Measurements from ENCODE around the gene PIK3C3.

PIK3C3 gene

DNA sequence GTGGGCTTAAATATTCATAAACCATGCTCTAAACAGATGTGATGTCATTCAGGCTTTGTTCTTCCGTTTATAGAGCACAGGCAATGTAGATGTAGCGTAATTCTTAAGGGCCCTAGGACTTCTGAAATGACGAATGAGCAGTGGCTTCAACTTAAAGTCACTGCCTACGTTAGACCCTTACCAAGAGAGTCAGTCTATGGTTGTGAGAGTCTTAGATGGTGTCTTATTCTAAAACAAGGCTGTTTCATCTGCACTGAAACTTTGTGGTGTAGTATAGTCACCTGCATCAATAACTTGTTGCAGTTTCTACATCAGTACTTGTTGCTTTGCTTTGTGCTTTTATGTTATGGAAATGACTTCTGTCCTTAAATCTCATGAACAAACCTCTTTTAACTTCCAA, 56.0 kb downstream of the PIK3C3 start:
- Histone ChIP-seq H3K9me3 (ENCODE audit: control insufficient read depth in 1 of 2, low read length in 2 of 2) (no peaks in the 10 kb centered on the region), H3K27ac (ENCODE audit: low read depth, low read length) (no peak overlapping the region), H3K9ac (ENCODE audit: low read depth in 1 of 2, low read length in 2 of 2) (no peak overlapping the region), H3K4me1 (ENCODE audit: control insufficient read depth in 1 of 2, insufficient read depth in 2 of 2, low read length in 2 of 2) (no peaks in the 10 kb centered on the region), H3K36me3 (ENCODE audit: control insufficient read depth in 1 of 2, insufficient read depth in 2 of 2, low read length in 2 of 2) (peaks cover 2 to 32% of the 10 kb centered on the region in 2 donors), H3K27me3 (ENCODE audit: control insufficient read depth in 1 of 2, insufficient read depth in 2 of 2, low read length in 2 of 2) (no peaks in the 10 kb centered on the region), H3K4me3 (ENCODE audit: low read depth in 1 of 2, low read length in 2 of 2) (no peak overlapping the region)

DNA sequence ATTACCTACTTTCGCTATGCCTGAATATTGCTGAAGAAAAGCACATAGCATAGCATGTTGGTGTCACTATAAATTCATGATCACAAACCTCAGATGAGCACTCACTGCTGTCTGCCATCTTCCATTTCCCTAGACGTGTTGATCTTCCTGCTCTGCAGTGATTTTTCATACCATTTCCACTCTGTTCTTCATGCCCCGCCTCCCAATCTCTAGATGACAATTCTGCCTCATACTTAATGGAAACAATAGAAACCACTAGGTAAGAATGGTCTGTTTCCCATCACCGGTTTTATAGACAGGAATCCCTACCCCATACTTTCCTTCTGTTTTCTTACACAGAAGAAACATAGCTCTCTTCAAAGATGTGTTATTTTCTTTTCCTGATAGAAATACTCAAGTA, 63.8 kb downstream of the PIK3C3 start:
- no peaks in the 10 kb centered on the region for H3K4me1 ChIP-seq (ENCODE audit: control insufficient read depth in 1 of 2, insufficient read depth in 2 of 2, low read length in 2 of 2)
- H3K4me3 ChIP-seq (ENCODE audit: low read depth in 1 of 2, low read length in 2 of 2): no peak overlapping the region
- H3K27me3 ChIP-seq (ENCODE audit: control insufficient read depth in 1 of 2, insufficient read depth in 2 of 2, low read length in 2 of 2): no peaks in the 10 kb centered on the region
- no peak overlapping the region for H3K27ac ChIP-seq (ENCODE audit: low read depth, low read length)
- H3K36me3 ChIP-seq (ENCODE audit: control insufficient read depth in 1 of 2, insufficient read depth in 2 of 2, low read length in 2 of 2): peaks cover 6 to 22% of the 10 kb centered on the region in 2 donors
- H3K9ac ChIP-seq (ENCODE audit: low read depth in 1 of 2, low read length in 2 of 2): no peak overlapping the region
- H3K9me3 ChIP-seq (ENCODE audit: control insufficient read depth in 1 of 2, low read length in 2 of 2): no peaks in the 10 kb centered on the region

DNA sequence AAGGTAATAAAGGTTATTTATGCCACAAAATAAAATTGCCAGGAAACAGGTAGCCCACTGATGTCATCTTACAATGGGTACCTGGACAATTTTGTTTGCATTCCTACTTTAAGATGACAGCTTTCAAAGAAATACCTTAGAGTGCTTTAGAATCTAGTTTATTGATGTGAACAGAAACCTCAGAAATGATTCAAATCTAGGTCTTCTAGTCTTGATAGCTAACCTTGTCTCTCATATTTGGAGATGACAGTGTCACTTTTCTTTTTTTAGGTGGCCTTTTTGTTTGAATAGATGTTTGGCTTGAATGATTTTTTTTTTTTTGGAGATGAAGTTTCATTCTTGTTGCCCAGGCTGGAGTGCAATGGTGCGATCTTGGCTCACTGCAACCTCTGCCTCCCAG, 69.1 kb downstream of the PIK3C3 start:
- Histone ChIP-seq H3K27me3 (ENCODE audit: control insufficient read depth in 1 of 2, insufficient read depth in 2 of 2, low read length in 2 of 2) (no peaks in the 10 kb centered on the region), H3K27ac (ENCODE audit: low read depth, low read length) (no peak overlapping the region), H3K36me3 (ENCODE audit: control insufficient read depth in 1 of 2, insufficient read depth in 2 of 2, low read length in 2 of 2) (peaks cover 6 to 12% of the 10 kb centered on the region in 2 donors), H3K9ac (ENCODE audit: low read depth in 1 of 2, low read length in 2 of 2) (no peak overlapping the region), H3K4me3 (ENCODE audit: low read depth in 1 of 2, low read length in 2 of 2) (no peak overlapping the region), H3K4me1 (ENCODE audit: control insufficient read depth in 1 of 2, insufficient read depth in 2 of 2, low read length in 2 of 2) (no peaks in the 10 kb centered on the region), H3K9me3 (ENCODE audit: control insufficient read depth in 1 of 2, low read length in 2 of 2) (no peaks in the 10 kb centered on the region)

DNA sequence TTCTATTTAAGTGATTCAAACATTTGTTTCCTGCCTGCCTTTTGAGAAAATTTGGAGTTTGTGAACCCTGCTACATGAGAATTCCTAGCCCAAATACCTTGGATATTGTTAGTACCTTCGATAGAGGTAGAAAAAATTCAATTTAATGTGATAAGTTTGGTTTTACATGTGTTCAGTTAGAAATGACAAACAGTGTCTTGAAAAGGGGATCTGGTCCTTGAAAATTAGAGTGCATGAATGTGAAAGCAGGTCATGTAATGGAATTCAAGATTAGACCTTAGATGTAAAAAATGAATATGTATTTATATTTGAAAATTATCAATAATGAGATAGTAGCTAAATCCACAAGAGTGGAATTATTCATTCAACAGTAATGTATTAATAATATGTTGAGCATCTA, 70.5 kb downstream of the PIK3C3 start:
- Histone ChIP-seq H3K9ac (ENCODE audit: low read depth in 1 of 2, low read length in 2 of 2) (no peak overlapping the region), H3K4me3 (ENCODE audit: low read depth in 1 of 2, low read length in 2 of 2) (no peak overlapping the region), H3K36me3 (ENCODE audit: control insufficient read depth in 1 of 2, insufficient read depth in 2 of 2, low read length in 2 of 2) (peaks cover 13% of the 10 kb centered on the region in 2 donors), H3K9me3 (ENCODE audit: control insufficient read depth in 1 of 2, low read length in 2 of 2) (no peaks in the 10 kb centered on the region), H3K27me3 (ENCODE audit: control insufficient read depth in 1 of 2, insufficient read depth in 2 of 2, low read length in 2 of 2) (no peaks in the 10 kb centered on the region), H3K27ac (ENCODE audit: low read depth, low read length) (no peak overlapping the region), H3K4me1 (ENCODE audit: control insufficient read depth in 1 of 2, insufficient read depth in 2 of 2, low read length in 2 of 2) (no peaks in the 10 kb centered on the region)

DNA sequence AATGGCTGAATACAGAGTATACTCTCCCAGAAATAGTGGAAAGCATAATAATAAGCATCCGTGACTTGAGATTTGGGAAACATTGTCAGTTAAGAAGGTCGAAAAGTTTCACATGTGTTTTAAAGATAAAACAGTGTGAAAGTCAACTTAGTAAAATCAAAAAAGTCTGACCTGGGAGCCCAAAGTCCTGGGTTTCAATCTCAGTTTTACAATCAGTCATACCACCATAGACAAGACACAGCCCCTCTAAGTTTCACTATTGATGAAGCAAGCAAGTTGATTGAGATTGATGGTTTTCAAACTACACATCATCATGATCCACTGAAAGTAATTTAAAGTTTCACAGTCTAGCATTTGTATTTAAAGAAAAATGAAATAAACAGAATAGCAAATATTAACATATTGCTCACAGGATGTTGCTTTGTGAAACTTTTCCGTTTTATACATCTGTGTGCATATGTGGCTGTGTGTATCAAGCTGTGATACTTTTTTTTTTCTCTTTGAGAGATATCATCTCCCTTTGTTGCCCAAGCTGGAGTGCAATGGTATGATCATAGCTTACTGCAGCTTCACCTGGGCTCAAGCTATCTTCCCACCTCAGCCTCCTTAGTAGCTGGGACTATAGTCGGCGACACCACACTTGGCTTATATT, 71.1 kb downstream of the PIK3C3 start:
- no peaks in the 10 kb centered on the region for H3K27me3 ChIP-seq (ENCODE audit: control insufficient read depth in 1 of 2, insufficient read depth in 2 of 2, low read length in 2 of 2)
- H3K27ac ChIP-seq (ENCODE audit: low read depth, low read length): no peak overlapping the region
- peaks cover 11 to 19% of the 10 kb centered on the region in 2 donors for H3K36me3 ChIP-seq (ENCODE audit: control insufficient read depth in 1 of 2, insufficient read depth in 2 of 2, low read length in 2 of 2)
- no peak overlapping the region for H3K9ac ChIP-seq (ENCODE audit: low read depth in 1 of 2, low read length in 2 of 2)
- H3K4me1 ChIP-seq (ENCODE audit: control insufficient read depth in 1 of 2, insufficient read depth in 2 of 2, low read length in 2 of 2): no peaks in the 10 kb centered on the region
- no peaks in the 10 kb centered on the region for H3K9me3 ChIP-seq (ENCODE audit: control insufficient read depth in 1 of 2, low read length in 2 of 2)
- H3K4me3 ChIP-seq (ENCODE audit: low read depth in 1 of 2, low read length in 2 of 2): no peak overlapping the region

DNA sequence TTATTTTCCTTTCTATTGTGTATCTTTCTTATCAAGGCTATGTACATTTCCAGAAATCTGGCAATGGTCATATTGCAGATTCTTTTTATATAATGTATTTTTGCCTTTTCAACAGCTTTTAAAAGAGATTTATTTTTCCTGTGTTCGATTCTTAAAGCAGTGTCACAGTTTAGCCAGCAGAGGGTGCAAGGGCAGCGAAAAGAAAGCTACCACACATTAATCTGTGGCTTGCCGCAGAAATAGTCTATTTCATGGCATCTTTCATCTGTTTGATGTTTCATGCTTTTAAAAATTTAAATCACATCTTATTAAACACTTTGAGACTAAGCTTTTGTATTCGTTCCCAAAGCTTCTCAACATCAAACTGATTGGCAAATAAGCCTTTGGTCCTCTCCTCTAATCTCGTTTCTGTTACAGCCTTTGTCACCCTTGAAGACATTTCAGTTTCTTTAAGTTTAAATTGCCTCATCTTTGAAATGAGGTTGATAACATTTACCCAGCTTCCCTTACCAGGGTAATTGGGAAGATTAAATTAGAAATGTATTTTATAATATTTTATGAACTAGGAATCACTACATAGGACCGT, 73.3 kb downstream of the PIK3C3 start:
- H3K4me1 ChIP-seq (ENCODE audit: control insufficient read depth in 1 of 2, insufficient read depth in 2 of 2, low read length in 2 of 2): no peaks in the 10 kb centered on the region
- H3K27ac ChIP-seq (ENCODE audit: low read depth, low read length): no peak overlapping the region
- H3K36me3 ChIP-seq (ENCODE audit: control insufficient read depth in 1 of 2, insufficient read depth in 2 of 2, low read length in 2 of 2): peaks cover 11 to 28% of the 10 kb centered on the region in 2 donors
- H3K9me3 ChIP-seq (ENCODE audit: control insufficient read depth in 1 of 2, low read length in 2 of 2): no peaks in the 10 kb centered on the region
- no peak overlapping the region for H3K9ac ChIP-seq (ENCODE audit: low read depth in 1 of 2, low read length in 2 of 2)
- H3K27me3 ChIP-seq (ENCODE audit: control insufficient read depth in 1 of 2, insufficient read depth in 2 of 2, low read length in 2 of 2): no peaks in the 10 kb centered on the region
- H3K4me3 ChIP-seq (ENCODE audit: low read depth in 1 of 2, low read length in 2 of 2): no peak overlapping the region

DNA sequence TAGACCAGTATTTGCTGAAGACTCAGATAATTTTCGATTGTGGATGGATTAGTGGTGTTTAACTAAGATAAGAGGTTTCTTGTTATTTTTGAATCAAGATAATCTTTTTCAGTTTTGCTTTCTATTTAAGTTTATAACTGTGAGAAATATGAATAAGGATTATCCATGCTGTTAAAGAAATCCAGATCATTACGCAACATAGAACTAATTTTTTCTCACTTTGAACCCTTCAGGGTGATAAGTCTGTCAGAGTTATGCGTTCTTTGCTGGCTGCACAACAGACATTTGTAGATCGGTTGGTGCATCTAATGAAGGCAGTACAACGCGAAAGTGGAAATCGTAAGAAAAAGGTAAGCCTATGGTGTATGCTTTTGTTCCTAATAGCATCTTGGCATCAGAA, 74.1 kb downstream of the PIK3C3 start:
- H3K9me3 ChIP-seq (ENCODE audit: control insufficient read depth in 1 of 2, low read length in 2 of 2): no peaks in the 10 kb centered on the region
- H3K4me3 ChIP-seq (ENCODE audit: low read depth in 1 of 2, low read length in 2 of 2): no peak overlapping the region
- peaks cover 11 to 33% of the 10 kb centered on the region in 2 donors for H3K36me3 ChIP-seq (ENCODE audit: control insufficient read depth in 1 of 2, insufficient read depth in 2 of 2, low read length in 2 of 2)
- H3K9ac ChIP-seq (ENCODE audit: low read depth in 1 of 2, low read length in 2 of 2): no peak overlapping the region
- H3K27me3 ChIP-seq (ENCODE audit: control insufficient read depth in 1 of 2, insufficient read depth in 2 of 2, low read length in 2 of 2): no peaks in the 10 kb centered on the region
- H3K4me1 ChIP-seq (ENCODE audit: control insufficient read depth in 1 of 2, insufficient read depth in 2 of 2, low read length in 2 of 2): no peaks in the 10 kb centered on the region
- no peak overlapping the region for H3K27ac ChIP-seq (ENCODE audit: low read depth, low read length)

DNA sequence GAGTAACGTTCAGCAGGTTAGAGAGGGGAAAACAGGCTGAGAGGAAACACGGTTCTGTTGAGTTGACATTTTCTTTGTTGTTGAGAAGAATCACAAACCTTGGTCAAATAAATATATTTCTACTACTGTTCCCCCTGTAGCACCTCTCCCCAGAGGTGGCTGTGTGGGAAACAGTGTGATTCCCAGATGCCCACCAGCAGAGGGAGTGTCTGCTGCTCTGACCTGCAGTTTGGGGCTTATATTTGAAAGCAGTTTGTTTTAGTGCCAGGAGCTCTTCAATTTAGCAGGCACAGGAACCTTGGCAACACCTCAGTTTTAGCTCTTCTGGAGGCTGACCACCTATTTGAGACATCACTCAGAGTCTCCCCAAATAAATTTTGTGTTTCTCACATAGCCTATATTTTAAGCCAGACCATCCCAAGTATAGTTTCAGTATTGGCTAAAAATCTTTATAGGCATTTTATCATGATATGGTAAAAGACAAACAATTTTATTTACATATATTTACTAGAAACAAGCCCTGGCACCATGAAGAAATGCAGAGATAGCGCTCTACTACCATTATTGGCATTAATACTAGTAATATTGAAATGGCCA, 75.7 kb downstream of the PIK3C3 start:
- no peaks in the 10 kb centered on the region for H3K9me3 ChIP-seq (ENCODE audit: control insufficient read depth in 1 of 2, low read length in 2 of 2)
- no peak overlapping the region for H3K27ac ChIP-seq (ENCODE audit: low read depth, low read length)
- peaks cover 21 to 47% of the 10 kb centered on the region in 2 donors for H3K36me3 ChIP-seq (ENCODE audit: control insufficient read depth in 1 of 2, insufficient read depth in 2 of 2, low read length in 2 of 2)
- no peaks in the 10 kb centered on the region for H3K27me3 ChIP-seq (ENCODE audit: control insufficient read depth in 1 of 2, insufficient read depth in 2 of 2, low read length in 2 of 2)
- H3K4me1 ChIP-seq (ENCODE audit: control insufficient read depth in 1 of 2, insufficient read depth in 2 of 2, low read length in 2 of 2): no peaks in the 10 kb centered on the region
- no peak overlapping the region for H3K4me3 ChIP-seq (ENCODE audit: low read depth in 1 of 2, low read length in 2 of 2)
- no peak overlapping the region for H3K9ac ChIP-seq (ENCODE audit: low read depth in 1 of 2, low read length in 2 of 2)

DNA sequence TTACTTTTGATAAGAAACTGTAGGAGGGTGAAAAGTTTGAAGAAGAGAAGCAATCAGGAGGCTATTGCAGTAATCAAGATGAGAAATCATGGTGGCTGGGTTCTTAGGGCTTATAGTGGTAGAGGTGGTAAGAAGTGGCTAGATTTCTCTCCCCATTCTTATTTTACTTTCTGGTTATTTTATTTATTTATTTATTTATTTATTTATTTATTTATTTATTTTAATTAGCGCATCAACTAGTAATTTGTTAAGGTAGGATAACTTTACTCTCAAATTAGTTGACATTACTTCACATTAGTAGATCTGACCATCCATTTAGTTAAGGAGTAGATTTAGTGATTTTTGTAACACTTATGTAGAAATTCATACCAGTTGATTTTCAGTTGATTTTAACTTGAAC, 77.4 kb downstream of the PIK3C3 start:
- H3K9ac ChIP-seq (ENCODE audit: low read depth in 1 of 2, low read length in 2 of 2): no peak overlapping the region
- H3K9me3 ChIP-seq (ENCODE audit: control insufficient read depth in 1 of 2, low read length in 2 of 2): no peaks in the 10 kb centered on the region
- H3K4me3 ChIP-seq (ENCODE audit: low read depth in 1 of 2, low read length in 2 of 2): no peak overlapping the region
- no peaks in the 10 kb centered on the region for H3K4me1 ChIP-seq (ENCODE audit: control insufficient read depth in 1 of 2, insufficient read depth in 2 of 2, low read length in 2 of 2)
- no peak overlapping the region for H3K27ac ChIP-seq (ENCODE audit: low read depth, low read length)
- H3K36me3 ChIP-seq (ENCODE audit: control insufficient read depth in 1 of 2, insufficient read depth in 2 of 2, low read length in 2 of 2): peaks cover 23 to 55% of the 10 kb centered on the region in 2 donors
- no peaks in the 10 kb centered on the region for H3K27me3 ChIP-seq (ENCODE audit: control insufficient read depth in 1 of 2, insufficient read depth in 2 of 2, low read length in 2 of 2)

DNA sequence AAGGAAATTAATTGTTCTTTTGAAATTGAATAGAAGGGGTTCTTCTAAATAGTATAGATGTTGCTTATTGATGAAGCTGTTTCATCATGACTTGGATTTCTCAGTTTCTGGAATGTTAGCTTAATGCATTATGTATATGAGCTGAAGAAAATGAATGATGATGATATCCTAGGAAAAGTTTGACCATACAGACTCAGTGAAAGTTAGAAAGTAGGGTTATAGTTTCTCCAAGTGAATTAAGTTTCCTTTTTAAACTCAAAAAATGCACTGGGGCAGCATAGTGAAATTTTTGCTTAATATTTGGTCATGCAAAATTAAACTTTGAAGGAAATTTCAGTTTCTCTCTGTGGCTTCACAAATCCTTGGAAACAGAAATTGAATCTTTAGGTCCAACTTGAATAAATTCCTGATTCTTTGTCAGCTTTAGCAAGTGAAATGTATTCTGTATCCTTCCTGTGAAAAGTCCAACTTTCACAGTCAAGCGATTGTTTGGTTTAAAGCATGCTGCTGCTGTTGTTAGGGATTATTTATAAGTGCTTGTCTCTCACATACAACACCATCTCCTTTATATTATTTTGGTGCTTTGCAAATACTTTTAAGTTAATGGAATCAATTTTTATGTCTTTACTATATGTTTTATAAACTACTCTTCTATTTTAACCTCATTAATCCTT, 78.2 kb downstream of the PIK3C3 start:
- H3K9ac ChIP-seq (ENCODE audit: low read depth in 1 of 2, low read length in 2 of 2): no peak overlapping the region

More for the DNA sequence above, 78.2 kb downstream of the PIK3C3 start:
- H3K27ac ChIP-seq (ENCODE audit: low read depth, low read length): no peak overlapping the region
- H3K36me3 ChIP-seq (ENCODE audit: control insufficient read depth in 1 of 2, insufficient read depth in 2 of 2, low read length in 2 of 2): peaks cover 26 to 62% of the 10 kb centered on the region in 2 donors
- H3K27me3 ChIP-seq (ENCODE audit: control insufficient read depth in 1 of 2, insufficient read depth in 2 of 2, low read length in 2 of 2): no peaks in the 10 kb centered on the region
- no peaks in the 10 kb centered on the region for H3K4me1 ChIP-seq (ENCODE audit: control insufficient read depth in 1 of 2, insufficient read depth in 2 of 2, low read length in 2 of 2)
- H3K4me3 ChIP-seq (ENCODE audit: low read depth in 1 of 2, low read length in 2 of 2): no peak overlapping the region
- no peaks in the 10 kb centered on the region for H3K9me3 ChIP-seq (ENCODE audit: control insufficient read depth in 1 of 2, low read length in 2 of 2)
